ENCODE data around the gene BRME1. TPM values are rescaled to one million over a fixed set of nuclear protein-coding genes. Genes with fewer than 3 reads are reported as not detected.

BRME1 gene
- total RNA-seq, 1 donor from 2014 or later: 1.4 TPM

DNA sequence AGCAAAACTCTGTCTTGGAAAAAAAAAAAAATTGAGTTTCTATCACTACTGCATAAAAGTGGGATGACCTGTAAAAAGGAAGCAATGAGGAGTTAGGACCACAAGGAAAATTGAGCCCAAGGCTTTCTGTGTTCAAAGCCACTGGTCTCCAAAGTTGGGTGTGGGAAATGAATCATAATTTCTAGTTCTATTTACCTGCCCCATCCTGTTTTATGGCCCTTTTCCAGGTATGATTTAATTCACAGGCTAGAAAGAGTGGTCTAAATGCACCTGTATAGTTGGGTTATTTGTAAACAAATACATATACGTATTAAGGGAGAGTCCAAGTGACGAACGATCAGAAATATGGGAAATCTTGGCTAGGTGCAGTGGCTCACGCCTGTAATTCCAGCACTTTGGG is 40.5 kb upstream of the BRME1 start:
- H3K4me3 ChIP-seq (ENCODE audit: low read depth, low read length): no peak overlapping the region

DNA sequence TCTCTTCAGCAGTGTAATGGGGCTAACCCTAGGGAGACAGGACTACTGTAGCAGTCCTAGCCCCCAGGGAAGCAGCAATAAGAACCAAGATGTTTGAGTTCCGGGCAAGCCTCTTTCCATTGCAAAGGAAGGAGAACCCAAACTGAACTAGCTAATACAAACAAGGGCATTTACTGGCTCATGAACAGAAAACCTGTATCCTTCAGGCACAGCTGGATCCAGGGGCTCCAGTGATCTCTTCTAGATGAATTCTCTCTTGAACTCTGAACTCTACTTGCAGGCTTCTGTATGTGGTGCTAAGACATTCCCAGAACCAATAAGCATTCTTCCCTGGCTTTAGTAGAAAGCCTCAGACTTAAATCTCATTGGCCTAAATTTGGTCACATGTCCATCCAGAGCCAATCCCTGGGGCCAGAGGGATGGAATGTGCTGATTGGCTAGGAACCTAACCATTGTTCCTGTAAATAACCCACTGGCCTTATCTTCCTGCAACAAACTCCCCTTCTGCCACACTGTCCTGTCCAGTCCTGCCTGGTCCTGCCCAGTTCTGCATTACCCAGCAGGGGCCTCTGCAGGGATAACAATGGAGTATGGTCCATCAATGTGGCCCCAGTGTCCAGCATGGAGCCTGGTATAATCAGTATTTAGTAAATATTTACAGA is 36.2 kb upstream of the BRME1 start:
- DNase-seq (ENCODE audit: low read depth): no peak
- TF ChIP-seq, protein P1, sequence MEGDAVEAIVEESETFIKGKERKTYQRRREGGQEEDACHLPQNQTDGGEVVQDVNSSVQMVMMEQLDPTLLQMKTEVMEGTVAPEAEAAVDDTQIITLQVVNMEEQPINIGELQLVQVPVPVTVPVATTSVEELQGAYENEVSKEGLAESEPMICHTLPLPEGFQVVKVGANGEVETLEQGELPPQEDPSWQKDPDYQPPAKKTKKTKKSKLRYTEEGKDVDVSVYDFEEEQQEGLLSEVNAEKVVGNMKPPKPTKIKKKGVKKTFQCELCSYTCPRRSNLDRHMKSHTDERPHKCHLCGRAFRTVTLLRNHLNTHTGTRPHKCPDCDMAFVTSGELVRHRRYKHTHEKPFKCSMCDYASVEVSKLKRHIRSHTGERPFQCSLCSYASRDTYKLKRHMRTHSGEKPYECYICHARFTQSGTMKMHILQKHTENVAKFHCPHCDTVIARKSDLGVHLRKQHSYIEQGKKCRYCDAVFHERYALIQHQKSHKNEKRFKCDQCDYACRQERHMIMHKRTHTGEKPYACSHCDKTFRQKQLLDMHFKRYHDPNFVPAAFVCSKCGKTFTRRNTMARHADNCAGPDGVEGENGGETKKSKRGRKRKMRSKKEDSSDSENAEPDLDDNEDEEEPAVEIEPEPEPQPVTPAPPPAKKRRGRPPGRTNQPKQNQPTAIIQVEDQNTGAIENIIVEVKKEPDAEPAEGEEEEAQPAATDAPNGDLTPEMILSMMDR (conservative IDR thresholded peaks at IDR 0.05; ENCODE audit: low read depth, low read length): no peak
- no peak overlapping the region for H3K4me3 ChIP-seq (ENCODE audit: low read depth, low read length)

More for the DNA sequence above, 40.5 kb upstream of the BRME1 start:
- TF ChIP-seq, protein P1 (conservative IDR thresholded peaks at IDR 0.05; ENCODE audit: low read depth, low read length): no peak
- no peak for DNase-seq (ENCODE audit: low read depth)

DNA sequence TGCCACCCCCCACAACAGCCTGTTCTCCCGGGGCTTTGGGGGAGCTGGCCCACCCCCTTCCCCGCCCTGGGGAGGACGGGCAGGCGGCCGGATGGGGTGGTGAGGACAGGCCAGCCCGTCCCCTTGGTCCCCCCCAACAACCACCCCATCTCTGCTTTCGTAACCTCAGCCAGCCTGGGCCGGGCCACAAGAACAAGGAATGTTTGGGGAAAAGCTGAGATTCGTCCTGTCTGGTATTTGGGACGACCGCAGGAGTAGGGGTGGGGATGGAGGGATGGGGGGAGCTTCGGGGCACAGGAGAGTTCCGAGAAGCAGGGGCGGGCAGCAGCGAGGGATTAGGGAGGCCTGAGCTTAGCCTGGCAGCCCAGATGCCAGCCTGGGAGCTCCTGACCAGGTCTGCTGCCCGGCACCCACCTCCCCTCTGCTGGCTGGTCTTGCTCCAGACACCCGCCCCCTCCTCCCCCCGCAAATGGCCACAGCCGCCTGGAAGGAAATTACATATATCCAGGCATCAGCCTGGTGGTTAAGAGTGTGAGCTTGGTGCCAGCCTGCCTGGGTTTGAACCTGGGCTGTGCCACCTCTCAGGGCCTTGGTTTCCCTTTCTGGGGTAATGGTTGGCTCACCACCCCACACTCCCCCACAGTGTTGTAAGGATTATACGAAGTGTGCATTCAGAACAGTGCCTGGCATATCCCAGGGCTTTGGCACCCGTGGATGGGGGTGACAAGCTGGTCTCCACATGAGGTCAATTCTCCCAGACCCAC is 32.6 kb upstream of the BRME1 start, which contains the start of gene PODNL1:
Gene PODNL1, minus strand, starts transcription at position 117 of the 764 bp plus-strand sequence. CDS start 236 bp downstream, outside the sequence.
- no peak for DNase-seq (ENCODE audit: low read depth)
- TF ChIP-seq, protein P1 (conservative IDR thresholded peaks at IDR 0.05; ENCODE audit: low read depth, low read length): no peak
- H3K4me3 ChIP-seq (ENCODE audit: low read depth, low read length): no peak within 1 kb of the TSS

DNA sequence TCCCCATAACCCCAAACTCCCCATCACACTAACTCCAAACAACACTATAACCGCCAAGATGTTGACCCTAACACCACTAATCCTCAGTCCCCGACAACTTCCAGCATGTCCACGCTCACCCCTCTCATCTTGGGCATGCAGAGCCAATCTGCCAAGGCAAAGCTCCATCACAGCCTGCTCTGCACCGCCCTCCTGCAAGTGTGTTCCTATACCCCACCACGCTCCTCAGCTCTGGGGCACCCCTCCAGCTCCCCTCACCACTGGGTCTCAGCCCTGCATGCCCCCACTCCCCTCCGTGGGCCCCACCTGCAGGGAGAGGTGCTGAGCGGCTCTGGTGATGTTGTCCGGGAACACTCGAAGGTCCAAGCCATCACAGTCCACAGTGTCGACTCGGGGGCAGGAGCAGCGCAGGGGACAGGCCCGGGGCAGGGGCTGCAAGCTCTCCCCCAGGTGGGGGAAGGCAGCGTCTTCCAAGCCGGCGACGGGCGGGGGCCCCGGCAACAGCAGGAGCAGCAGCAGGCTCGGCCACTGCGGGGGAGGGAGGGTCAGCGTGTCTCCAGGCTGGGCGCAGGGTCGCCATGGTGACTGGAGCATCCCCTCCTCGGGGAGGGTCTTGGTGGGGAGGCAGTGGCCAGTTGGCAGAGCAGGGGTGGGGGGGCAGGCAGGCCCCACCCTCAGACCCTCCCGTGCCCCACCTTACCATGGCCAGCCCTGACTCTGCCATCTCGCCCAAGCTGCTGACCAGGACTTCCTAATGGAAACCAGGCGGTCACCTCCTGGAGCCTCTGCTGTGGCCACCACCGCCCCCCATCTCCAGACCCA is 31.8 kb upstream of the BRME1 start:
- TF ChIP-seq, protein P1 (conservative IDR thresholded peaks at IDR 0.05; ENCODE audit: low read depth, low read length): no peak
- H3K4me3 ChIP-seq (ENCODE audit: low read depth, low read length): no peak overlapping the region
- no peak for DNase-seq (ENCODE audit: low read depth)

DNA sequence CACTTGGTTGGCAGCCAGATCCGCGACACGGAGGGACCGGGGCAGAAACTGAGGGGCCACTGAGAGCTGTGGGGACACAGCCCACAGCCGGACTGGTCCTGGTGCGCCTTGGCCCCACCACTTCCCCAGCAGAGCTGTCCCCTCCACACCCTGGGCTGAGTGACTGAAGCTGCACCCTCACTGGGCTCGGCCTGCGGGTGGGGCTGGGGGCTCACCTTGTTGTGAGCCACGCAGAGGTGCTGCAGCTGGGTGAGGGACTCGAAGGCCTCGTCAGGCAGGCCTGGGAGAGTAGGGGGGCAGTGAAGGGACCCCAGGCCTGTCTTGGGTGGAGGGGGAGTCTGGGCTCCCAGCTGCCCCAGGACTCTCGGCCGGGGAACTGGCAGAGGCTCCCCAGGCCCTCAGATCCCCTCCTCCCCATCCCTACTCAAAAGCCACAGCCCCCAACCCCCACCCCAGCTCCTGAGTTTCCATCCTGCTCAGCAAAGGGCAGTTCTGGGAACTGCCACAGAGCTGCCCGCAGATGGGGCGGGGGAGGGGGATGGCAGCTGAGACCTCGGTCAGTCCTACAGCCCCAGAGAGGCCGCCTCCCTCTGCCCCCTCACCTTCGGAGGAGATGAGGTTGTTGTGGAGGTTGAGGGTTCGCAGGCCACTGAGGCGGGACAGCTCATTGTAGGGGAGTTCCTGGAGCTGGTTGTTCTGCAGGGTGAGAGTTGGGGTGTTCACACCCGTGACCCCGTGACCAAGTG is 30.0 kb upstream of the BRME1 start:
- DNase-seq (ENCODE audit: low read depth): no peak
- no peak overlapping the region for H3K4me3 ChIP-seq (ENCODE audit: low read depth, low read length)
- TF ChIP-seq, protein P1 (conservative IDR thresholded peaks at IDR 0.05; ENCODE audit: low read depth, low read length): no peak

DNA sequence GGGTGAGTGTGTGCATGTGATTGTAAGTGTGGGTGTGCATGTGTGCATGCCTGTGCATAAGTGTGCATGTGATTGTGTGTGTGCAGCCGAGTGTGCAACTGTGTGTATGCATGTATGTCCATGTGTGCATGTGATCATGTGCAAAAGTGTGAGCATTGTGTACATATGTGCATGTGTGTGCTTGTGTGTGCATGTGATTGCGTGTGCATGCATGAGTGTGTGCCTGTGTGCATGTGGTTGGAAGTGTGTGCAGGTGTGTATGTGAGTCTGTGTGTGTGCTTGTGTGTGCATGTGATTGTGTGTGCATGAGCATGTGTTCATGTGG is 28.8 kb upstream of the BRME1 start:
- TF ChIP-seq, protein P1 (conservative IDR thresholded peaks at IDR 0.05; ENCODE audit: low read depth, low read length): no peak
- no peak for DNase-seq (ENCODE audit: low read depth)

More for the DNA sequence above, 28.8 kb upstream of the BRME1 start:
- H3K4me3 ChIP-seq (ENCODE audit: low read depth, low read length): no peak overlapping the region

Data from epithelial cell of proximal tubule (primary cell).